CD4-positive, alpha-beta T cell (primary cell): Measurements from ENCODE around the gene HTD2. TPM values are rescaled to one million over a fixed set of nuclear protein-coding genes. Genes with fewer than 3 reads are reported as not detected.

ENCODE experiments used
- ATAC-seq: fragments of 200-7000 bp; cut with Tn5 transposase; one replicate; pipeline ENCODE4 v1.10.0; 2022; ENCODE audit warnings: mild to moderate bottlenecking; ENCODE audit not compliant: poor library complexity
- CTCF ChIA-PET: fragments of 350-600 bp; sonication (Branson Sonifier 250); formaldehyde crosslinking; loops from one replicate; lab custom pipeline; 2021; ENCODE audit warnings: antibody characterized with exemption, inconsistent platforms; lab: Charles Lee
- POLR2A ChIA-PET: fragments of 350-600 bp; sonication (Branson Sonifier 250); formaldehyde crosslinking; loops from one replicate; lab custom pipeline; 2021; ENCODE audit warnings: antibody characterized with exemption, inconsistent platforms; lab: Charles Lee
- DNase-seq, 14 experiments: peaks; one replicate each; pipeline ENCODE4 v3.0.0-alpha.2; 2013 to 2020; ENCODE audit warnings: mixed read lengths in 2 of 14
- H3K27ac ChIP-seq, 2 donors: one replicate each; pipeline versions ENCODE4 v1.5.1 to v1.7.0; 2013; ENCODE audit warnings: low read length in 2 of 2, low read depth in 1 of 2, mild to moderate bottlenecking in 1 of 2
- H3K27me3 ChIP-seq, 2 experiments: 1 replicate in 1 of 2; 2 replicates in 1 of 2; pipeline versions ENCODE4 v1.6.1 to v1.7.0; 2013; ENCODE audit warnings: low read length in 2 of 2, control low read depth in 1 of 2, mild to moderate bottlenecking in 1 of 2, moderate library complexity in 1 of 2; ENCODE audit not compliant: insufficient read depth in 2 of 2, control insufficient read depth in 1 of 2
- H3K36me3 ChIP-seq: one replicate; pipeline ENCODE4 v1.6.1; 2013; ENCODE audit warnings: low read length, control low read depth; ENCODE audit not compliant: insufficient read depth
- H3K4me1 ChIP-seq: one replicate; pipeline ENCODE4 v1.6.1; 2013; ENCODE audit warnings: low read length, control low read depth; ENCODE audit not compliant: insufficient read depth
- H3K4me3 ChIP-seq: one replicate; pipeline ENCODE4 v1.5.1; 2013; ENCODE audit warnings: mild to moderate bottlenecking, low read length, moderate library complexity
- H3K9me3 ChIP-seq, 2 experiments: 1 replicate in 1 of 2; 2 replicates in 1 of 2; pipeline versions ENCODE4 v1.6.1 to v1.7.0; 2013; ENCODE audit warnings: low read length in 2 of 2, mild to moderate bottlenecking in 2 of 2, control low read depth in 1 of 2, moderate library complexity in 1 of 2; ENCODE audit not compliant: control insufficient read depth in 1 of 2, insufficient read depth in 1 of 2
- H3K27ac Mint-ChIP-seq: one replicate; pipeline ENCODE4 v1.8.0; 2020; ENCODE audit warnings: mixed read lengths
- H3K27me3 Mint-ChIP-seq: one replicate; pipeline ENCODE4 v1.8.0; 2021; ENCODE audit warnings: mixed read lengths
- H3K36me3 Mint-ChIP-seq: one replicate; pipeline ENCODE4 v1.8.0; 2021; ENCODE audit warnings: low read depth, mixed read lengths
- H3K4me1 Mint-ChIP-seq: one replicate; pipeline ENCODE4 v1.8.0; 2021; ENCODE audit warnings: low read depth, mixed read lengths
- H3K4me3 Mint-ChIP-seq: one replicate; pipeline ENCODE4 v1.8.0; 2020; ENCODE audit warnings: mild to moderate bottlenecking, mixed read lengths
- H3K9me3 Mint-ChIP-seq: one replicate; pipeline ENCODE4 v1.8.0; 2020; ENCODE audit warnings: mixed read lengths
- intact Hi-C, 2 experiments: fragments of 100-400 bp; cut with DNase I in 1 of 2; cut with micrococcal nuclease in 1 of 2; formaldehyde crosslinking; loops; one replicate each; pipeline versions ENCODE4 v1.15.1 to v1.9.0; 2023 to 2025; cut with DNase I, micrococcal nuclease
- total RNA-seq, 174 experiments: library from RNA in 2 of 174; stranded (reverse) in 2 of 174; gene quantifications; one replicate each; pipeline ENCODE4 v1.2.3 and lab custom pipeline; 2021 to 2026
- TF ChIP-seq, protein P1 (sequence below): fragments of 200-600 bp; IDR thresholded peaks from one replicate; pipeline ENCODE4 v1.8.0; 2022; ENCODE audit warnings: antibody characterized with exemption, mild to moderate bottlenecking

HTD2 gene
- total RNA-seq, 2 experiments from 2014 or later: 7.2 to 7.3 TPM

GRCh38 chr3:58349792-58350626, 43.7 kb downstream of the HTD2 start:
- H3K27me3 Mint-ChIP-seq: no peaks in the 10 kb centered on the region
- no peaks in the 10 kb centered on the region for H3K9me3 Mint-ChIP-seq
- no peak overlapping the region for H3K27ac Mint-ChIP-seq
- no peak for DNase-seq
- H3K9me3 ChIP-seq: no peaks in the 10 kb centered on the region
- peaks cover 51% of the 10 kb centered on the region for H3K4me1 Mint-ChIP-seq
- ChIA-PET POLR2A (no interaction called here), CTCF (interaction anchor here (0.7 to 1.4 kb wide), 2 partner anchors 43 to 126 kb away, joined by 3 read pairs; no protein-coding TSS in a partner anchor)
- H3K36me3 ChIP-seq: peaks cover 7% of the 10 kb centered on the region
- no peak overlapping the region for H3K4me3 ChIP-seq
- no peak for ATAC-seq
- no peak overlapping the region for H3K27ac ChIP-seq
- H3K36me3 Mint-ChIP-seq: peaks cover 3% of the 10 kb centered on the region
- no peak overlapping the region for H3K4me3 Mint-ChIP-seq
- TF ChIP-seq, protein P1, sequence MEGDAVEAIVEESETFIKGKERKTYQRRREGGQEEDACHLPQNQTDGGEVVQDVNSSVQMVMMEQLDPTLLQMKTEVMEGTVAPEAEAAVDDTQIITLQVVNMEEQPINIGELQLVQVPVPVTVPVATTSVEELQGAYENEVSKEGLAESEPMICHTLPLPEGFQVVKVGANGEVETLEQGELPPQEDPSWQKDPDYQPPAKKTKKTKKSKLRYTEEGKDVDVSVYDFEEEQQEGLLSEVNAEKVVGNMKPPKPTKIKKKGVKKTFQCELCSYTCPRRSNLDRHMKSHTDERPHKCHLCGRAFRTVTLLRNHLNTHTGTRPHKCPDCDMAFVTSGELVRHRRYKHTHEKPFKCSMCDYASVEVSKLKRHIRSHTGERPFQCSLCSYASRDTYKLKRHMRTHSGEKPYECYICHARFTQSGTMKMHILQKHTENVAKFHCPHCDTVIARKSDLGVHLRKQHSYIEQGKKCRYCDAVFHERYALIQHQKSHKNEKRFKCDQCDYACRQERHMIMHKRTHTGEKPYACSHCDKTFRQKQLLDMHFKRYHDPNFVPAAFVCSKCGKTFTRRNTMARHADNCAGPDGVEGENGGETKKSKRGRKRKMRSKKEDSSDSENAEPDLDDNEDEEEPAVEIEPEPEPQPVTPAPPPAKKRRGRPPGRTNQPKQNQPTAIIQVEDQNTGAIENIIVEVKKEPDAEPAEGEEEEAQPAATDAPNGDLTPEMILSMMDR: no peak
- no peaks in the 10 kb centered on the region for H3K27me3 ChIP-seq
- peaks cover 26% of the 10 kb centered on the region for H3K4me1 ChIP-seq
- intact Hi-C loops: no loop called here

DNA sequence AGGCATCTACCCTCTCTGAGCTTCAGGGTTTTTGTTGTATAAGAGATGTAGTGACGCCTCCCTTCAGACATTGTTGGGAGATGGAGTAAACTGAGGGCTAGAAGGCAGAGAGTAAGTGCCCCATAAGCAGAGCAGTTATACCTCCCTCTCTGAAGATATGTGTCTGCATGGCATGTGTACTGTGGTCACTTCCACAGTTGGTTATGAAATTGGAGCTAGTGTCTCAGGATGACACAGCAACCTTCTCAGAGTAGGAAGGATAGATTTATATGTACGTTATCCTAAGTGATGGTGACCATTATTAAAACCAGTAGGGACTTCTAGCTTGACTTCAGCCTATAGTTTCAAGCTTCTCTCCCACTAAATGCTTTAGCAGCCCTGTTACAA, 44.3 kb downstream of the HTD2 start:
- ATAC-seq (no peak), DNase-seq (no peak)
- Histone ChIP-seq H3K27me3 (no peaks in the 10 kb centered on the region), H3K4me3 (no peak overlapping the region), H3K9me3 (no peaks in the 10 kb centered on the region), H3K27ac (no peak overlapping the region), H3K4me1 (peaks cover 26% of the 10 kb centered on the region), H3K36me3 (peaks cover 7% of the 10 kb centered on the region)
- no peak overlapping the region for H3K4me3 Mint-ChIP-seq
- H3K27ac Mint-ChIP-seq: no peak overlapping the region
- H3K36me3 Mint-ChIP-seq: peaks cover 3% of the 10 kb centered on the region
- H3K4me1 Mint-ChIP-seq: peaks cover 51% of the 10 kb centered on the region
- no peaks in the 10 kb centered on the region for H3K27me3 Mint-ChIP-seq
- H3K9me3 Mint-ChIP-seq: no peaks in the 10 kb centered on the region
- ChIA-PET CTCF (interaction anchor here (1.4 kb wide), 1 partner anchor 43 kb away, joined by 3 read pairs; no protein-coding TSS in a partner anchor), POLR2A (no interaction called here)
- intact Hi-C loops: no loop called here
- TF ChIP-seq, protein P1: no peak

DNA sequence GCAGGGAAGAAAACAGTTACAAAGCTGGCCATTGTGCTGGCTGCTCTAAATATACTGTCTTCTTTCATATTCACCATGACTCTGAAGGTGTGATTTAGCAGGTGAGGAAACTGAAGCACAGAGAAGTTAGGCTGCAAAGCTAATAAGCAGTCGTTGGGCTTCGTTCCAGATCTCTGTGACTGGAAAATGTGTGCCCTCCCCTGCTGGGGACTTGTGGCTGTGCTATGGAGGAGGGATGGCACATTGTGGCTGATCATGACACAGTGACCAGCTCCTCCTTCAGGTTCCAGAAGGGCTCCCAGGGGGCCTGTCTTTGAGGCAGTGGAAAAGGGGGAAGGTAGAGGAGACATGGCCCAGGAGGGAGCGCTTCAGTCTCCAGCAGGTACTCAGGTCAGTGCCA, 45.6 kb downstream of the HTD2 start:
- H3K27ac Mint-ChIP-seq: no peak overlapping the region
- Histone ChIP-seq H3K27ac (no peak overlapping the region), H3K4me1 (peaks cover 26% of the 10 kb centered on the region), H3K27me3 (no peaks in the 10 kb centered on the region), H3K9me3 (no peaks in the 10 kb centered on the region), H3K36me3 (peaks cover 7% of the 10 kb centered on the region), H3K4me3 (no peak overlapping the region)
- intact Hi-C loops: no loop called here
- no peak for ATAC-seq
- H3K4me3 Mint-ChIP-seq: no peak overlapping the region
- CTCF ChIA-PET: no interaction called here
- peaks cover 3% of the 10 kb centered on the region for H3K36me3 Mint-ChIP-seq
- POLR2A ChIA-PET: no interaction called here
- TF ChIP-seq, protein P1: no peak
- H3K4me1 Mint-ChIP-seq: peaks cover 51% of the 10 kb centered on the region
- no peaks in the 10 kb centered on the region for H3K27me3 Mint-ChIP-seq
- no peaks in the 10 kb centered on the region for H3K9me3 Mint-ChIP-seq
- DNase-seq: no peak
